Measurements from ENCODE around the gene JAZF1.

Gene JAZF1

DNA sequence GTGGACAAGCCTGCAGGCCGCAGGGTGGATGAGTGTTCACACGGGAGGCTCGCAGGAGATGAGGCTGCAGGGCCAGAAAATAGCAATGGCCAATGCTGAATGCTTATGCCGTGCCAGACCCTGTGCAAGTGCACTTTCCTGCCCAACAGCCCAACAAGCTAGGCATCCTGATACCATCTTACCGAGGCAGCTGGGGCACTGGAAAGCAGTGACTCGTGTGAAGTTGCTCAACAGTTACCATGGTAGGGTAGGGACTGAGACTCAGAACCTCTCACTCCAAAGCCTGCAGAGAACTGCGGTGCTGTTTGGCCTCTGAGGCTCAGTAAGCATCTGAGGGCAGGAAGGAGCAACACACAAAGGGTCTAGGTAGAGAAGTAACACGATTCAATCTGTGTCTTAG, 43.7 kb downstream of the JAZF1 start:
- TF ChIP-seq CREB1 (IDR thresholded peaks at IDR 0.05; ENCODE audit: low read depth) (no peak), NFIC (IDR thresholded peaks at IDR 0.05) (no peak), YY1 (IDR thresholded peaks at IDR 0.05; ENCODE audit: low read depth) (no peak), RAD21 (IDR thresholded peaks at IDR 0.05; ENCODE audit: low read depth) (no peak), EGR1 (IDR thresholded peaks at IDR 0.05) (no peak), TAF1 (IDR thresholded peaks at IDR 0.05; ENCODE audit: low read depth) (no peak)
- TF ChIP-seq, protein P1, sequence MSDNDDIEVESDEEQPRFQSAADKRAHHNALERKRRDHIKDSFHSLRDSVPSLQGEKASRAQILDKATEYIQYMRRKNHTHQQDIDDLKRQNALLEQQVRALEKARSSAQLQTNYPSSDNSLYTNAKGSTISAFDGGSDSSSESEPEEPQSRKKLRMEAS (IDR thresholded peaks at IDR 0.05), result no peak

DNA sequence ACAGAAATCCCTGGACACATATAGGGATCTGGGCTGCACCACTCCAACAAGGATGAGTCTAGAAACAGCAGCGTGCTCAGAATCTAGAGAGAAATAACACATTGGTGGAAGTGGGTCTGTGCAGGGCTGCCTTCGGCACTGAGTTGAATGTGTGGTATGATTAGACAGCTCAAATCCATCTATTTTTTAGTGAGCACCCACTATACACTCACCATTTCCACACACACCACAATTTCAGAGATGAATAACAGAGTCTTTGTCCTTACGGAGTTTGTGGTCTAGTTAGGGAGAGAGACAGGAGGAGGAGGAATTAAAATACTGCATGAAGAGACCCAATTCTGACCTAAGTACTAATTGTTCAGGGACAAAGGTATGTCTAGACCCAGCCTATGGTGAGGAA, 44.2 kb downstream of the JAZF1 start:
- TF ChIP-seq TCF12 (IDR thresholded peaks at IDR 0.05; ENCODE audit: low read depth), result no peak
- no peak for TF ChIP-seq EGR1 (IDR thresholded peaks at IDR 0.05)
- TF ChIP-seq, protein P2, sequence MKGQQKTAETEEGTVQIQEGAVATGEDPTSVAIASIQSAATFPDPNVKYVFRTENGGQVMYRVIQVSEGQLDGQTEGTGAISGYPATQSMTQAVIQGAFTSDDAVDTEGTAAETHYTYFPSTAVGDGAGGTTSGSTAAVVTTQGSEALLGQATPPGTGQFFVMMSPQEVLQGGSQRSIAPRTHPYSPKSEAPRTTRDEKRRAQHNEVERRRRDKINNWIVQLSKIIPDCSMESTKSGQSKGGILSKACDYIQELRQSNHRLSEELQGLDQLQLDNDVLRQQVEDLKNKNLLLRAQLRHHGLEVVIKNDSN (IDR thresholded peaks at IDR 0.05), result no peak
- TF ChIP-seq FOXM1 (IDR thresholded peaks at IDR 0.05; ENCODE audit: borderline replicate concordance, low read depth), result no peak
- TF ChIP-seq TAF1 (IDR thresholded peaks at IDR 0.05; ENCODE audit: low read depth), result no peak
- TF ChIP-seq TEAD4 (IDR thresholded peaks at IDR 0.05), result no peak
- TF ChIP-seq, protein P3, sequence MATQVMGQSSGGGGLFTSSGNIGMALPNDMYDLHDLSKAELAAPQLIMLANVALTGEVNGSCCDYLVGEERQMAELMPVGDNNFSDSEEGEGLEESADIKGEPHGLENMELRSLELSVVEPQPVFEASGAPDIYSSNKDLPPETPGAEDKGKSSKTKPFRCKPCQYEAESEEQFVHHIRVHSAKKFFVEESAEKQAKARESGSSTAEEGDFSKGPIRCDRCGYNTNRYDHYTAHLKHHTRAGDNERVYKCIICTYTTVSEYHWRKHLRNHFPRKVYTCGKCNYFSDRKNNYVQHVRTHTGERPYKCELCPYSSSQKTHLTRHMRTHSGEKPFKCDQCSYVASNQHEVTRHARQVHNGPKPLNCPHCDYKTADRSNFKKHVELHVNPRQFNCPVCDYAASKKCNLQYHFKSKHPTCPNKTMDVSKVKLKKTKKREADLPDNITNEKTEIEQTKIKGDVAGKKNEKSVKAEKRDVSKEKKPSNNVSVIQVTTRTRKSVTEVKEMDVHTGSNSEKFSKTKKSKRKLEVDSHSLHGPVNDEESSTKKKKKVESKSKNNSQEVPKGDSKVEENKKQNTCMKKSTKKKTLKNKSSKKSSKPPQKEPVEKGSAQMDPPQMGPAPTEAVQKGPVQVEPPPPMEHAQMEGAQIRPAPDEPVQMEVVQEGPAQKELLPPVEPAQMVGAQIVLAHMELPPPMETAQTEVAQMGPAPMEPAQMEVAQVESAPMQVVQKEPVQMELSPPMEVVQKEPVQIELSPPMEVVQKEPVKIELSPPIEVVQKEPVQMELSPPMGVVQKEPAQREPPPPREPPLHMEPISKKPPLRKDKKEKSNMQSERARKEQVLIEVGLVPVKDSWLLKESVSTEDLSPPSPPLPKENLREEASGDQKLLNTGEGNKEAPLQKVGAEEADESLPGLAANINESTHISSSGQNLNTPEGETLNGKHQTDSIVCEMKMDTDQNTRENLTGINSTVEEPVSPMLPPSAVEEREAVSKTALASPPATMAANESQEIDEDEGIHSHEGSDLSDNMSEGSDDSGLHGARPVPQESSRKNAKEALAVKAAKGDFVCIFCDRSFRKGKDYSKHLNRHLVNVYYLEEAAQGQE (IDR thresholded peaks at IDR 0.05; ENCODE audit: low read depth), result no peak
- TF ChIP-seq NFIC (IDR thresholded peaks at IDR 0.05), result no peak
- TF ChIP-seq EP300 (IDR thresholded peaks at IDR 0.05; ENCODE audit: borderline replicate concordance), result no peak
- TF ChIP-seq, protein P1 (IDR thresholded peaks at IDR 0.05), result no peak
- TF ChIP-seq ZBTB7A (IDR thresholded peaks at IDR 0.05; ENCODE audit: low read depth), result no peak

DNA sequence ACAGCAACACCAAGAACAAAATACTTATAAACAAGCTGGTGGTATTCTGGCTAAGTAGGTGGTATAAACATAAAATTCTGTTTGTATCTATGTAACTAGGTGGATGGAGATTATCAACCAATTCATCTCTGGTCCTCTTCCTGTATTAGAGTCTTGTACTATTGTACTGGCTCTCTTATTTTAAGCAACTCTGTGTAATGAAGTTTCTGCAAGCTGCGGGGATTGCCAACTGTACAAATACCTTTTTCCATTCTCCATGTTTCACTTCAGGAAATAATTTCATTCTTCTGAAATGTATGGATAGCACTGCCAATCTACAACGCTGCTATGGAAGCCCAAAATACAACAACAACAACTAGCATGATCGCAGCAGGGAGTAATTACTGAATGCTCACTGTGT, 44.8 kb downstream of the JAZF1 start:
- no peak for TF ChIP-seq NFIC (IDR thresholded peaks at IDR 0.05)
- no peak for TF ChIP-seq CEBPB (IDR thresholded peaks at IDR 0.05)
- no peak for TF ChIP-seq TAF1 (IDR thresholded peaks at IDR 0.05; ENCODE audit: low read depth)
- no peak for TF ChIP-seq EGR1 (IDR thresholded peaks at IDR 0.05)
- TF ChIP-seq, protein P3 (IDR thresholded peaks at IDR 0.05; ENCODE audit: low read depth), result no peak
- TF ChIP-seq, protein P2 (IDR thresholded peaks at IDR 0.05), result no peak
- TF ChIP-seq, protein P1 (IDR thresholded peaks at IDR 0.05), result no peak
- no peak for TF ChIP-seq YY1 (IDR thresholded peaks at IDR 0.05; ENCODE audit: low read depth)
- TF ChIP-seq TEAD4 (IDR thresholded peaks at IDR 0.05), result no peak
- no peak for TF ChIP-seq FOXM1 (IDR thresholded peaks at IDR 0.05; ENCODE audit: borderline replicate concordance, low read depth)
- no peak for TF ChIP-seq EP300 (IDR thresholded peaks at IDR 0.05; ENCODE audit: borderline replicate concordance)
- TF ChIP-seq ZBTB7A (IDR thresholded peaks at IDR 0.05; ENCODE audit: low read depth), result no peak
- no peak for TF ChIP-seq CREB1 (IDR thresholded peaks at IDR 0.05; ENCODE audit: low read depth)
- TF ChIP-seq RAD21 (IDR thresholded peaks at IDR 0.05; ENCODE audit: low read depth), result no peak
- TF ChIP-seq TCF12 (IDR thresholded peaks at IDR 0.05; ENCODE audit: low read depth), result no peak

DNA sequence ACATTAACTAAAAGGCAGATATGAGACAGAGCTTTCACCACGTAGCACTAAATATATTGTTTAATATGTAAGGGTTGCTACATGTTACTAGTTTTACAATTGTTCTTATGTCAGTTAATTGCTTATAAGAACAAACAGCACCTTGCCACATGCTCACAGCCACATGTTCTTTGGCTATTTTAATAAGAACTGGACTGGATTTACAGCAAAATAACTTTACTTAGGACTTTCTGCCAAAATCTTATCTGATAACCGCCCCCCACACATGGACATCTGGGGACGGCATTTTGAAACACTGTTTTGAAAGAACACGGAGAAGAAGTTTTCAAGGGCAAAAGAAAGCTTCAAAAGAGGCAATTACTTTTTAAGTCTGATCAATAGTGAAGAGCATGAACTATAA, 45.3 kb downstream of the JAZF1 start:
- TF ChIP-seq RAD21 (IDR thresholded peaks at IDR 0.05; ENCODE audit: low read depth) (no peak), EP300 (IDR thresholded peaks at IDR 0.05; ENCODE audit: borderline replicate concordance) (no peak), TEAD4 (IDR thresholded peaks at IDR 0.05) (no peak), ZBTB7A (IDR thresholded peaks at IDR 0.05; ENCODE audit: low read depth) (no peak), TCF12 (IDR thresholded peaks at IDR 0.05; ENCODE audit: low read depth) (no peak), YY1 (IDR thresholded peaks at IDR 0.05; ENCODE audit: low read depth) (no peak), TAF1 (IDR thresholded peaks at IDR 0.05; ENCODE audit: low read depth) (no peak), CEBPB (IDR thresholded peaks at IDR 0.05) (no peak), NFIC (IDR thresholded peaks at IDR 0.05) (no peak), EGR1 (IDR thresholded peaks at IDR 0.05) (no peak), CREB1 (IDR thresholded peaks at IDR 0.05; ENCODE audit: low read depth) (no peak)
- TF ChIP-seq, protein P2 (IDR thresholded peaks at IDR 0.05), result no peak
- TF ChIP-seq, protein P1 (IDR thresholded peaks at IDR 0.05), result no peak
- TF ChIP-seq, protein P3 (IDR thresholded peaks at IDR 0.05; ENCODE audit: low read depth), result no peak
